DND-41 (cell line): ENCODE measurements around the gene MAP3K15.

Source experiments
- EZH2 ChIP-seq: IDR thresholded peaks from 3 replicates; pipeline ENCODE4 v1.6.1; 2012; ENCODE audit warnings: borderline replicate concordance, low read depth, mild to moderate bottlenecking, moderate library complexity, low read length, inconsistent platforms; ENCODE audit not compliant: severe bottlenecking
- TF ChIP-seq, protein P1 (sequence below): IDR thresholded peaks from 2 replicates; pipeline ENCODE4 v1.5.1; 2012; ENCODE audit warnings: borderline replicate concordance, low read length, moderate library complexity, mild to moderate bottlenecking; ENCODE audit not compliant: poor library complexity, severe bottlenecking; ENCODE audit errors: extremely low read depth

DNA sequence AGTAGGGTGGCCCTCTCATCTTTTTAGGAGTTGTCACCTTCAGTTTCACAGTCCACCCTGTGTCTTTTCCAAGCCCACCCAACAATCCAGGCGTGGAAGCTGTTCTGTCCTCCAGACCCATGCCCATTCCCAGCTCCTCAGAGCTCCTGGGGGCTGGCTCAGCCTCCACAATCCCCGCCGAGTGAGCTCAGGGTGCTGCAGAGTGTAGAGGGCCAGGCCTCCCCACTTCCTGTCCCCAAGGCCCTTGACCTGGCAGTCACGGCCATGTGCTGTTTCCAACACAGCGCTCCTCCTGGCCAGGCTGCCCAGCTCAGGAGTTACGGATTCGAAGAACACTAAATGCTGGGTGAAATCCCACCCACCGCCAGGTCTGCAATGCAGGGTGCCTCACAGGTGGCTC, 139.8 kb downstream of the MAP3K15 start:
- TF ChIP-seq EZH2: no peak
- TF ChIP-seq, protein P1, sequence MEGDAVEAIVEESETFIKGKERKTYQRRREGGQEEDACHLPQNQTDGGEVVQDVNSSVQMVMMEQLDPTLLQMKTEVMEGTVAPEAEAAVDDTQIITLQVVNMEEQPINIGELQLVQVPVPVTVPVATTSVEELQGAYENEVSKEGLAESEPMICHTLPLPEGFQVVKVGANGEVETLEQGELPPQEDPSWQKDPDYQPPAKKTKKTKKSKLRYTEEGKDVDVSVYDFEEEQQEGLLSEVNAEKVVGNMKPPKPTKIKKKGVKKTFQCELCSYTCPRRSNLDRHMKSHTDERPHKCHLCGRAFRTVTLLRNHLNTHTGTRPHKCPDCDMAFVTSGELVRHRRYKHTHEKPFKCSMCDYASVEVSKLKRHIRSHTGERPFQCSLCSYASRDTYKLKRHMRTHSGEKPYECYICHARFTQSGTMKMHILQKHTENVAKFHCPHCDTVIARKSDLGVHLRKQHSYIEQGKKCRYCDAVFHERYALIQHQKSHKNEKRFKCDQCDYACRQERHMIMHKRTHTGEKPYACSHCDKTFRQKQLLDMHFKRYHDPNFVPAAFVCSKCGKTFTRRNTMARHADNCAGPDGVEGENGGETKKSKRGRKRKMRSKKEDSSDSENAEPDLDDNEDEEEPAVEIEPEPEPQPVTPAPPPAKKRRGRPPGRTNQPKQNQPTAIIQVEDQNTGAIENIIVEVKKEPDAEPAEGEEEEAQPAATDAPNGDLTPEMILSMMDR: no peak
